IgD-negative memory B cell (primary cell): ENCODE measurements around the gene CLMN. TPM values are rescaled to one million over a fixed set of nuclear protein-coding genes. Genes with fewer than 3 reads are reported as not detected.

Source experiments
- H3K27ac Mint-ChIP-seq, 3 donors: one replicate each; pipeline ENCODE4 v1.8.0; 2020 to 2022; ENCODE audit warnings: mild to moderate bottlenecking in 3 of 3, mixed read lengths in 3 of 3, moderate library complexity in 1 of 3
- H3K27me3 Mint-ChIP-seq: one replicate; pipeline ENCODE4 v1.8.0; 2021; ENCODE audit warnings: mixed read lengths
- H3K36me3 Mint-ChIP-seq: one replicate; pipeline ENCODE4 v1.8.0; 2020; ENCODE audit warnings: mild to moderate bottlenecking, mixed read lengths
- H3K4me1 Mint-ChIP-seq, 3 donors: one replicate each; pipeline ENCODE4 v1.8.0; 2020 to 2022; ENCODE audit warnings: mixed read lengths in 3 of 3, mild to moderate bottlenecking in 1 of 3
- H3K4me3 Mint-ChIP-seq, 4 donors: one replicate each; pipeline ENCODE4 v1.8.0; 2020 to 2022; ENCODE audit warnings: mild to moderate bottlenecking in 4 of 4, mixed read lengths in 4 of 4, moderate library complexity in 3 of 4
- H3K9me3 Mint-ChIP-seq, 3 donors: one replicate each; pipeline ENCODE4 v1.8.0; 2020 to 2021; ENCODE audit warnings: mixed read lengths in 3 of 3, mild to moderate bottlenecking in 1 of 3
- polyA plus RNA-seq: library from polyadenylated mRNA; unstranded; fragments of 300-500 nt; fragmentation: Illumina TruSeq; gene quantifications from one replicate; pipeline ENCODE4 v1.2.3, GENCODE V29; 2021

CLMN gene
- polyA plus RNA-seq, 1 donor from 2014 or later = 8.2 TPM

- peaks cover 0 to 4% (median 0%) of the 10 kb centered on the region in 3 donors for H3K4me1 Mint-ChIP-seq
- no peak overlapping the region for H3K27ac Mint-ChIP-seq
- H3K36me3 Mint-ChIP-seq = no peaks in the 10 kb centered on the region
- H3K9me3 Mint-ChIP-seq = no peaks in the 10 kb centered on the region
- H3K4me3 Mint-ChIP-seq = peak overlapping the region in 1 of 4 donors; percentile 32
- H3K27me3 Mint-ChIP-seq = peaks cover 5% of the 10 kb centered on the region
Measured at GRCh38 chr14:95335071-95335470, 15.4 kb upstream of the CLMN start.

GRCh38 chr14:95334044-95334443, 14.3 kb upstream of the CLMN start:
- H3K36me3 Mint-ChIP-seq = no peaks in the 10 kb centered on the region
- no peaks in the 10 kb centered on the region for H3K9me3 Mint-ChIP-seq
- no peak overlapping the region for H3K4me3 Mint-ChIP-seq
- H3K27me3 Mint-ChIP-seq = peaks cover 5% of the 10 kb centered on the region
- peaks cover under 1 to 13% (median 9%) of the 10 kb centered on the region in 3 donors for H3K4me1 Mint-ChIP-seq
- no peak overlapping the region for H3K27ac Mint-ChIP-seq

GRCh38 chr14:95332641-95333040, 12.9 kb upstream of the CLMN start:
- no peaks in the 10 kb centered on the region for H3K9me3 Mint-ChIP-seq
- no peak overlapping the region for H3K27ac Mint-ChIP-seq
- H3K27me3 Mint-ChIP-seq = peaks cover 2% of the 10 kb centered on the region
- H3K36me3 Mint-ChIP-seq = no peaks in the 10 kb centered on the region
- peaks cover 13 to 27% (median 23%) of the 10 kb centered on the region in 3 donors for H3K4me1 Mint-ChIP-seq
- no peak overlapping the region for H3K4me3 Mint-ChIP-seq

- H3K9me3 Mint-ChIP-seq = no peaks in the 10 kb centered on the region
- no peak overlapping the region for H3K4me3 Mint-ChIP-seq
- H3K36me3 Mint-ChIP-seq = no peaks in the 10 kb centered on the region
- peaks cover 14 to 35% (median 30%) of the 10 kb centered on the region in 3 donors for H3K4me1 Mint-ChIP-seq
- H3K27me3 Mint-ChIP-seq = peaks cover 1% of the 10 kb centered on the region
- H3K27ac Mint-ChIP-seq = no peak overlapping the region
Measured at GRCh38 chr14:95331708-95332408, 12.2 kb upstream of the CLMN start.

- H3K9me3 Mint-ChIP-seq = no peaks in the 10 kb centered on the region
- no peaks in the 10 kb centered on the region for H3K27me3 Mint-ChIP-seq
- H3K4me3 Mint-ChIP-seq = no peak overlapping the region
- peaks cover 14 to 42% (median 34%) of the 10 kb centered on the region in 3 donors for H3K4me1 Mint-ChIP-seq
- H3K27ac Mint-ChIP-seq = no peak overlapping the region
- no peaks in the 10 kb centered on the region for H3K36me3 Mint-ChIP-seq
Measured at GRCh38 chr14:95330591-95331370, 11.1 kb upstream of the CLMN start.

GRCh38 chr14:95329941-95330340, 10.2 kb upstream of the CLMN start:
- Mint-ChIP-seq H3K9me3 (no peaks in the 10 kb centered on the region), H3K4me3 (no peak overlapping the region), H3K36me3 (no peaks in the 10 kb centered on the region), H3K4me1 (peaks cover 14 to 43% (median 36%) of the 10 kb centered on the region in 3 donors), H3K27me3 (no peaks in the 10 kb centered on the region), H3K27ac (peak overlapping the region in 1 of 3 donors; percentile 63)

GRCh38 chr14:95328729-95329503, 9.2 kb upstream of the CLMN start:
- Mint-ChIP-seq H3K4me3 (peak overlapping the region in 2 of 4 donors; percentile 37 to 94), H3K27me3 (no peaks in the 10 kb centered on the region), H3K27ac (peak overlapping the region; percentile 33 to 99 (median 59)), H3K9me3 (no peaks in the 10 kb centered on the region), H3K36me3 (no peaks in the 10 kb centered on the region), H3K4me1 (peaks cover 14 to 44% (median 39%) of the 10 kb centered on the region in 3 donors)

- H3K27ac Mint-ChIP-seq = peak overlapping the region; percentile 33 to 99 (median 59)
- peak overlapping the region; percentile 49 to 94 (median 86) for H3K4me3 Mint-ChIP-seq
- H3K9me3 Mint-ChIP-seq = no peaks in the 10 kb centered on the region
- peaks cover 14 to 43% (median 39%) of the 10 kb centered on the region in 3 donors for H3K4me1 Mint-ChIP-seq
- no peaks in the 10 kb centered on the region for H3K36me3 Mint-ChIP-seq
- H3K27me3 Mint-ChIP-seq = no peaks in the 10 kb centered on the region
Measured at GRCh38 chr14:95327558-95328374, 8.1 kb upstream of the CLMN start.

GRCh38 chr14:95326987-95327386, 7.3 kb upstream of the CLMN start:
- peak overlapping the region; percentile 4 to 94 (median 86) for H3K4me3 Mint-ChIP-seq
- no peaks in the 10 kb centered on the region for H3K27me3 Mint-ChIP-seq
- H3K36me3 Mint-ChIP-seq = no peaks in the 10 kb centered on the region
- H3K4me1 Mint-ChIP-seq = peaks cover 14 to 40% (median 39%) of the 10 kb centered on the region in 3 donors
- no peaks in the 10 kb centered on the region for H3K9me3 Mint-ChIP-seq
- H3K27ac Mint-ChIP-seq = peak overlapping the region; percentile 33 to 99 (median 59)

GRCh38 chr14:95323917-95324316, 4.2 kb upstream of the CLMN start:
- Mint-ChIP-seq H3K9me3 (no peaks in the 10 kb centered on the region), H3K4me1 (peaks cover 12 to 30% (median 29%) of the 10 kb centered on the region in 3 donors), H3K27me3 (no peaks in the 10 kb centered on the region), H3K27ac (no peak overlapping the region), H3K4me3 (no peak overlapping the region), H3K36me3 (no peaks in the 10 kb centered on the region)

- H3K27ac Mint-ChIP-seq = peak overlapping the region in 1 of 3 donors; percentile 19
- H3K9me3 Mint-ChIP-seq = no peaks in the 10 kb centered on the region
- no peaks in the 10 kb centered on the region for H3K27me3 Mint-ChIP-seq
- no peaks in the 10 kb centered on the region for H3K36me3 Mint-ChIP-seq
- peaks cover 12 to 30% (median 29%) of the 10 kb centered on the region in 3 donors for H3K4me1 Mint-ChIP-seq
- no peak overlapping the region for H3K4me3 Mint-ChIP-seq
Measured at GRCh38 chr14:95323361-95323760, 3.7 kb upstream of the CLMN start.

- no peaks in the 10 kb centered on the region for H3K27me3 Mint-ChIP-seq
- H3K4me3 Mint-ChIP-seq = no peak overlapping the region
- H3K27ac Mint-ChIP-seq = peak overlapping the region in 2 of 3 donors; percentile 2 to 43
- H3K36me3 Mint-ChIP-seq = no peaks in the 10 kb centered on the region
- no peaks in the 10 kb centered on the region for H3K9me3 Mint-ChIP-seq
- H3K4me1 Mint-ChIP-seq = peaks cover 12 to 28% (median 27%) of the 10 kb centered on the region in 3 donors
Measured at GRCh38 chr14:95322651-95323050, 2.9 kb upstream of the CLMN start.

GRCh38 chr14:95321693-95322455, 2.2 kb upstream of the CLMN start:
- Mint-ChIP-seq H3K4me1 (peaks cover 15 to 26% (median 25%) of the 10 kb centered on the region in 3 donors), H3K27me3 (no peaks in the 10 kb centered on the region), H3K4me3 (peak overlapping the region in 2 of 4 donors; percentile 44 to 80), H3K9me3 (no peaks in the 10 kb centered on the region), H3K27ac (peak overlapping the region in 2 of 3 donors; percentile 2 to 47), H3K36me3 (peaks cover 1% of the 10 kb centered on the region)
